Activated CD4-positive, alpha-beta T cell treated with anti-CD3 and anti-CD28 coated beads for 4 hours (primary cell): ENCODE results near the gene RPL11.

Source experiments
- DNase-seq, 2 donors: peaks; one replicate each; pipeline ENCODE4 v3.0.0-alpha.2; 2020

The RPL11 gene

GRCh38 chr1:23736437-23737134 is 45.0 kb downstream of the RPL11 start:
- DNase-seq, result no peak

DNA sequence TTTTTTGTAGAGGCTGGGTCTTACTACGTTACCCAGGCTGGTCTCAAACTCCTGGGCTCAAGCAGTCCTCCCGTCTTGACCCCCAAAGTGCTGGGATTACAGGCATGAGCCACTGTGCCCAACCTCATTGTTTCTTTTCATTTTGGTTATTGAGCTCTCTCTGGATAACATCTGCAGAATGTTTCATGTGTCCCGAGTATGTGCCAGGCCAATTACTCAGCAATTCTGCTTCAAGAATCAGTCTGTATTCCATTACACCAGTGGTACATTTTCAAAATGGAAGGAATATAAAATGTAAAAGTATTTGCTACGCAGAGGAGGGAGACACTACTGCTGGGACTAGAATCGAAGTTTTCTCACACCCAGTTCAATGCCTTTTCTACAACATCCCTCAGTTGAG is 50.0 kb downstream of the RPL11 start:
- no peak for DNase-seq

DNA sequence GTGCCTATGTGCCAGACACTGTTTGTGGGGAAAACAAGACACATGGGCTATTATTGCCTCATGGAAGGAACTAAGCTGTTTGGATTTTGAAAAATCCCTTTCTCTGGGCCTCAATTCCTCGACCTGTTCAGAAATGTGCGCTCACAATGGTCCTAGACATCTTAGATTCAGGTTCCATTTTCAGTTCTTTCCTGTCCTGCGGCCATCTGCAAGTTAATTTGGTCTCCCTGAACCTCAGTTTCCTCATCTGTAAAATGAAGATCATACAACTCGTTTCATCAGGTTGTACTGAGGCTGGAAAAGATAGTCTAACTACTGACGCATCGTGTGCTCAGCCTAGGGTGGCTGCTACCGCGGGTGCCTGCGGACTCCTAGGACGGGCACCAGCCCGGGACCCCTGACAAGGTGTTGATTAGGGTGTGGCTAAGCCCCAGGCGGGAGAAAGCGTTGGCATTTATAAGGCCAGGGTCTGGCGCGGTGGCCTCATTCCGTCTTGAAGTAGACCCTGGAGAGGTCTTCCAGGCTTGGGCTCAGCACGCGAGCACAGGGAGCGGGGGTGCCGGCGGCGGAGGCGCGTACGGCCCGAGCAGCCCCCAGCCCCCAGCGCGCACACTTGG is 51.2 kb downstream of the RPL11 start:
- DNase-seq, result no peak

DNA sequence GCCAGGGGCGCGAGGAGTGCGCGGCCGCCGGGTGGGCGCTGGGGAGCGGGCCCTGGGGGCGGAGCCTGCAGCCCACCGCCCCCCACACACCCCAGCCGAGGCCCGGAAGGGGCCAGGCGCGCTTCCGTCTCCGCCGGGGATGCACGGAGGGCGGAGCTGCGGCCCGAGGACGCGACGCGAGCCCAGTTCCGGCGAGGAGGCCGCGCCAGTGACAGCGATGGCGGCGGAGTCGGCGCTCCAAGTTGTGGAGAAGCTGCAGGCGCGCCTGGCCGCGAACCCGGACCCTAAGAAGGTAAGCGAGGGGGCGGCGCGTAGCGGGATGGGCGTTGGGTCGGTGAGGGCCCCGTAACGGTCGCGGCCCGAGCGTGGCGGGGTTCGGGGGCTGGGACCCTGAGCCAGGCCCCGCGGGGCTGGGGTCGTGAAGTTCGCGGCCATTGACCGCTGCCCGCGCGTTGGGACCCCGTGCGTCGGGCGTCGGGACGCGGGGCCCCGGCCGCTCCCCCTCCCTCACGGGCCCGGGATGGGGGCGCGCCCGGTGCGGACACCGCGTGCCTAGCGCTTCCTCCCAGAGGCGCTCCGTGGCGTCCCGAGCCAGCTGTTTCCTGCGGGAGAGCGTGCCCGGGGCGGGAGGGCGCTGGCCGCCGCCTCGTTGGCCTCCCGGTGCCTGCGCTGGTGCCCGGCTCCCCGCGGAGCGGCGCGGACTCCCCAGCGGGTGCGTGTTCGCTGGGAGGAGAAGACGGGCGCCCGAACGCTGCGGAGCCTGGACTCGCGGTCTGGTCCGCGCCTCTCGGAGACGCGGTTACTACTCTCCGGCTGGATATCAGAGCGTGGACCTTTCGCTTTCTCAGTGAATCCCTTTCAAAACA is 51.9 kb downstream of the RPL11 start, which contains the start of gene ELOA:
Gene ELOA (plus strand): TSS at position 185 of the 866 bp plus-strand sequence. CDS start 33 bp downstream, at position 218.
- peak; percentile 71 to 76 for DNase-seq

DNA sequence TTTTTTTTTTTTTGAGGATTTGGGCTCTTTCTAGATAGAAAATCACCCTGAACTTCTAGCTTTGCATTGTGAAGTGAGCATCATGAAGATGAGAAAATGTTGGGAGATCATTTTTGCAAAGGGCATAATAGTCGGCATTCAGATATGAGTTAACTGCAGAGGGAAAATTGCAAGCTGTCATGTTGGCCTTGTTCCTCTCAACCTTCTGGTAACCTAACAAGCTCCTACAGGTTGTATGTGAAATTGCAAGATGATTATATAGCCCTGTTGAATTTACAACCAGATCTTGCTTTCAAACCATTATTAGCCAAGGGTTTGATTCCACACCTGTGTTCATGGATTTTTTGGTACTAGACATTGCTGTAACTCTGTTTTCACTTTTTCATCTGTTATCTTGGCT is 53.9 kb downstream of the RPL11 start:
- no peak for DNase-seq
